Measurements from ENCODE around the gene AICDA.
A peak's percentile ranks its signal among the peaks of the same experiment; 100 is the strongest.

AICDA gene

GRCh38 chr12:8581098-8581784, 31.4 kb downstream of the AICDA start:
- Histone ChIP-seq H3K79me2 (ENCODE audit: control insufficient read depth, low read length) (no peaks in the 10 kb centered on the region), H3K4me3 (ENCODE audit: low read length) (no peak overlapping the region), H3K9me3 (ENCODE audit: control insufficient read depth, insufficient read depth, low read length) (no peaks in the 10 kb centered on the region), H3K4me1 (ENCODE audit: control insufficient read depth, low read length) (peaks cover 40% of the 10 kb centered on the region), H3K27me3 (ENCODE audit: control insufficient read depth, low read length) (no peaks in the 10 kb centered on the region), H4K20me1 (ENCODE audit: control insufficient read depth, insufficient read depth, low read depth, low read length) (no peaks in the 10 kb centered on the region), H3K9me2 (replicated peaks; ENCODE audit: control insufficient read depth, low read length) (no peaks in the 10 kb centered on the region), H3K27ac (ENCODE audit: low read depth, low read length) (no peak overlapping the region), H3K36me3 (ENCODE audit: control insufficient read depth, low read length) (no peaks in the 10 kb centered on the region), H3F3A (ENCODE audit: control insufficient read depth, insufficient read depth) (peaks cover 2% of the 10 kb centered on the region; the same call in 1 of the 2 replicates), H3K4me2 (ENCODE audit: low read length) (no peak overlapping the region)
- no peak for TF ChIP-seq EZH2phosphoT487 (IDR thresholded peaks at IDR 0.05; ENCODE audit: borderline replicate concordance, low read length)
- no peak for TF ChIP-seq CTCF (IDR thresholded peaks at IDR 0.05; ENCODE audit: low read depth, low read length, poor library complexity, severe bottlenecking)

- Histone ChIP-seq H4K20me1 (ENCODE audit: control insufficient read depth, insufficient read depth, low read depth, low read length) (no peaks in the 10 kb centered on the region), H3K79me2 (ENCODE audit: control insufficient read depth, low read length) (no peaks in the 10 kb centered on the region), H3K4me2 (ENCODE audit: low read length) (peak overlapping the region; percentile 58), H3K27ac (ENCODE audit: low read depth, low read length) (peak overlapping the region; percentile 57), H3K27me3 (ENCODE audit: control insufficient read depth, low read length) (no peaks in the 10 kb centered on the region), H3K4me1 (ENCODE audit: control insufficient read depth, low read length) (peaks cover 34% of the 10 kb centered on the region), H3F3A (ENCODE audit: control insufficient read depth, insufficient read depth) (peaks cover 2% of the 10 kb centered on the region; the same call in 1 of the 2 replicates), H3K36me3 (ENCODE audit: control insufficient read depth, low read length) (no peaks in the 10 kb centered on the region), H3K4me3 (ENCODE audit: low read length) (peak overlapping the region; percentile 49), H3K9me3 (ENCODE audit: control insufficient read depth, insufficient read depth, low read length) (no peaks in the 10 kb centered on the region), H3K9me2 (replicated peaks; ENCODE audit: control insufficient read depth, low read length) (no peaks in the 10 kb centered on the region)
- TF ChIP-seq EZH2phosphoT487 (IDR thresholded peaks at IDR 0.05; ENCODE audit: borderline replicate concordance, low read length) (no peak), CTCF (IDR thresholded peaks at IDR 0.05; ENCODE audit: low read depth, low read length, poor library complexity, severe bottlenecking) (peak; percentile 42)
Observed at GRCh38 chr12:8577879-8578278, 34.8 kb downstream of the AICDA start.

- Histone ChIP-seq H3F3A (ENCODE audit: control insufficient read depth, insufficient read depth) (no peaks in the 10 kb centered on the region), H3K4me2 (ENCODE audit: low read length) (no peak overlapping the region), H3K79me2 (ENCODE audit: control insufficient read depth, low read length) (no peaks in the 10 kb centered on the region), H4K20me1 (ENCODE audit: control insufficient read depth, insufficient read depth, low read depth, low read length) (no peaks in the 10 kb centered on the region), H3K36me3 (ENCODE audit: control insufficient read depth, low read length) (no peaks in the 10 kb centered on the region), H3K4me1 (ENCODE audit: control insufficient read depth, low read length) (peaks cover 8% of the 10 kb centered on the region), H3K9me3 (ENCODE audit: control insufficient read depth, insufficient read depth, low read length) (peaks cover 6% of the 10 kb centered on the region; the same call in 1 of the 2 replicates), H3K4me3 (ENCODE audit: low read length) (no peak overlapping the region), H3K27ac (ENCODE audit: low read depth, low read length) (no peak overlapping the region), H3K27me3 (ENCODE audit: control insufficient read depth, low read length) (no peaks in the 10 kb centered on the region), H3K9me2 (replicated peaks; ENCODE audit: control insufficient read depth, low read length) (no peaks in the 10 kb centered on the region)
- no peak for TF ChIP-seq CTCF (IDR thresholded peaks at IDR 0.05; ENCODE audit: low read depth, low read length, poor library complexity, severe bottlenecking)
Observed at GRCh38 chr12:8572507-8572906, 40.2 kb downstream of the AICDA start.

Measured in DOHH2 (cell line).